Stomach (tissue), 9 donors: ENCODE results near the gene MCM5. TPM values are rescaled to one million over a fixed set of nuclear protein-coding genes. Genes with fewer than 3 reads are reported as not detected.
"Not testable (repeated sequence)": the region's sequence is repeated elsewhere in the genome, so short reads cannot be mapped to it uniquely, and the experiment has no call there.

Experiments
- DNase-seq, 2 donors: peaks; one replicate each; pipeline versions ENCODE4 v3.0.0 to v3.0.0-alpha.2; 2013 to 2019
- H3K27ac ChIP-seq, 5 donors: fragments of 200-600 bp in 4 of 5; sonication (generic) in 4 of 5; one replicate each; pipeline ENCODE4 v1.5.1; 2013 to 2019; ENCODE audit warnings: mild to moderate bottlenecking in 1 of 5, moderate library complexity in 1 of 5
- H3K27me3 ChIP-seq, 3 donors: fragments of 200-600 bp; sonication (generic); one replicate each; pipeline ENCODE4 v1.5.1; 2017 to 2019; ENCODE audit warnings: mixed run types in 1 of 3
- H3K36me3 ChIP-seq, 4 donors: fragments of 200-600 bp; sonication (generic); 1 replicate in 3 of 4; 2 replicates in 1 of 4; pipeline ENCODE4 v1.5.1; 2016 to 2019
- H3K4me1 ChIP-seq, 4 donors: fragments of 200-600 bp; sonication (generic); one replicate each; pipeline ENCODE4 v1.5.1; 2016 to 2019
- H3K4me3 ChIP-seq, 4 donors: fragments of 200-600 bp; sonication (generic) in 3 of 4; one replicate each; pipeline ENCODE4 v1.5.1; 2016 to 2019; ENCODE audit warnings: mild to moderate bottlenecking in 1 of 4
- H3K9me3 ChIP-seq, 4 donors: fragments of 200-600 bp; sonication (generic); one replicate each; pipeline ENCODE4 v1.5.1; 2016 to 2019
- CTCF ChIP-seq, 7 experiments: fragments of 450-650 bp in 4 of 7; fragments of 200-600 bp in 3 of 7; sonication (generic) in 3 of 7; IDR thresholded peaks; one replicate each; pipeline ENCODE4 v1.5.1; 2016 to 2019; ENCODE audit warnings: antibody characterized with exemption in 7 of 7, control low read depth in 2 of 7, mild to moderate bottlenecking in 1 of 7
- EP300 ChIP-seq: sonication (generic); formaldehyde crosslinking; IDR thresholded peaks from one replicate; pipeline ENCODE4 v1.6.1; 2017; ENCODE audit warnings: antibody characterized with exemption
- POLR2A ChIP-seq, 4 donors: fragments of 450-650 bp; IDR thresholded peaks; one replicate each; pipeline ENCODE4 v1.6.1; 2016; ENCODE audit warnings: antibody characterized with exemption in 4 of 4, control low read depth in 2 of 4, mild to moderate bottlenecking in 1 of 4, moderate library complexity in 1 of 4
- POLR2AphosphoS5 ChIP-seq, 3 donors: sonication (generic); formaldehyde crosslinking; IDR thresholded peaks; one replicate each; pipeline ENCODE4 v1.6.1; 2016; ENCODE audit warnings: antibody characterized with exemption in 3 of 3
- WGBS, 5 donors: extraction: QIAGEN DNeasy Blood & Tissue Kit in 3 of 5; methylation state at CpG; one replicate each; pipeline versions ENCODE4 v1.1.5 to v1.1.7; 2013 to 2018; 5-methylcytosine and 5-hydroxymethylcytosine counted together
- intact Hi-C: fragments of 100-400 bp; cut with DNase I; formaldehyde crosslinking; loops from one replicate; pipeline ENCODE4 v1.15.1; 2023; ENCODE audit warnings: low total_unique reads
- polyA plus RNA-seq, 3 donors: library from polyadenylated mRNA; stranded (reverse); fragments of 200-250 nt; gene quantifications; one replicate each; pipeline ENCODE4 v1.2.3, GENCODE V29; 2013
- total RNA-seq, 5 donors: library from RNA; depleted of rRNA; stranded (reverse); fragments of >200 nt; gene quantifications; one replicate each; pipeline versions ENCODE4 v1.1.0 to v1.2.3, GENCODE V29; 2014 to 2016
- donor health status: healthy with polysubstance abuse.
- donor health status: Bipolar disorder and iron deficiency.
- donor health status: healthy.

The MCM5 gene
- total and polyA plus RNA-seq, 8 donors: 13.0 to 74.5 (median 19.1) TPM

- no peaks in the 10 kb centered on the region for H3K9me3 ChIP-seq
- WGBS, 5 donors: 94 to 97% (median 96%) methylated on average over 14 of the region's 14 CpGs
- no peak overlapping the region for H3K27ac ChIP-seq
- intact Hi-C loops: no loop called here
- peaks cover 0 to 2% (median 0%) of the 10 kb centered on the region in 4 donors for H3K4me1 ChIP-seq
- TF ChIP-seq CTCF (IDR thresholded peaks at IDR 0.05) (no peak), EP300 (no peak), POLR2AphosphoS5 (IDR thresholded peaks at IDR 0.05) (no peak), POLR2A (IDR thresholded peaks at IDR 0.05) (no peak)
- H3K27me3 ChIP-seq: no peaks in the 10 kb centered on the region
- no peak overlapping the region for H3K4me3 ChIP-seq
- no peak for DNase-seq
- no peaks in the 10 kb centered on the region for H3K36me3 ChIP-seq
These were observed 59.5 kb downstream of the MCM5 start for GRCh38 chr22:35459423-35459894.

GRCh38 chr22:35459976-35460375, 60.0 kb downstream of the MCM5 start:
- H3K9me3 ChIP-seq, H3K36me3 ChIP-seq, H3K27ac ChIP-seq, H3K4me3 ChIP-seq, H3K4me1 ChIP-seq, intact Hi-C loops, H3K27me3 ChIP-seq, DNase-seq: not testable (repeated sequence)
- 90 to 96% (median 92%) methylated on average over 10 of the region's 10 CpGs for WGBS, 5 donors

- WGBS, 5 donors: 67 to 85% (median 82%) methylated on average over 8 of the region's 8 CpGs
- TF ChIP-seq POLR2A (IDR thresholded peaks at IDR 0.05) (no peak), POLR2AphosphoS5 (IDR thresholded peaks at IDR 0.05) (no peak), CTCF (IDR thresholded peaks at IDR 0.05) (no peak)
- intact Hi-C loops: no loop called here
These were observed 60.7 kb downstream of the MCM5 start for GRCh38 chr22:35460688-35461087.

GRCh38 chr22:35462498-35463230, 62.7 kb downstream of the MCM5 start:
- intact Hi-C loops: no loop called here
- no peak for DNase-seq
- H3K27me3 ChIP-seq: no peaks in the 10 kb centered on the region
- no peak overlapping the region for H3K27ac ChIP-seq
- TF ChIP-seq POLR2AphosphoS5 (IDR thresholded peaks at IDR 0.05) (no peak), CTCF (IDR thresholded peaks at IDR 0.05) (no peak), POLR2A (IDR thresholded peaks at IDR 0.05) (no peak), EP300 (no peak)
- peaks cover 6 to 8% (median 7%) of the 10 kb centered on the region in 4 donors for H3K4me1 ChIP-seq
- H3K9me3 ChIP-seq: no peaks in the 10 kb centered on the region
- H3K4me3 ChIP-seq: no peak overlapping the region
- H3K36me3 ChIP-seq: no peaks in the 10 kb centered on the region
- 78 to 88% (median 85%) methylated on average over 8 to 9 of the region's 9 CpGs for WGBS, 5 donors

More at GRCh38 chr22:35460688-35461087, 60.7 kb downstream of the MCM5 start:
- no peak for DNase-seq
- Histone ChIP-seq H3K27ac (no peak overlapping the region), H3K9me3 (no peaks in the 10 kb centered on the region), H3K27me3 (no peaks in the 10 kb centered on the region), H3K36me3 (no peaks in the 10 kb centered on the region), H3K4me3 (no peak overlapping the region), H3K4me1 (no peaks in the 10 kb centered on the region)
